ENCODE results near the gene FOXO1.

GRCh38 chr13:40509876-40510275 is 156.6 kb downstream of the FOXO1 start:
- TF ChIP-seq CTCF (IDR thresholded peaks at IDR 0.05; ENCODE audit: borderline replicate concordance, extremely low read depth, low read length, poor library complexity, severe bottlenecking) (no peak), EZH2 (IDR thresholded peaks at IDR 0.05; ENCODE audit: borderline replicate concordance, low read depth, low read length, severe bottlenecking) (no peak)

Data from DND-41 (cell line).